ENCODE results near the gene APOA1. TPM values are rescaled to one million over a fixed set of nuclear protein-coding genes. Genes with fewer than 3 reads are reported as not detected.
A peak's percentile ranks its signal among the peaks of the same experiment; 100 is the strongest.

The APOA1 gene
- polyA plus RNA-seq, 1 donor (not counting 4 experiments of a cell fraction or from before 2014, with no cell fraction given) = not detected

- dilution Hi-C loops (cut with MboI; ENCODE audit: extremely low pct_ligation_motif_present, low sequenced_read_pairs) = no loop called here
- no peak overlapping the region for H2AFZ ChIP-seq (ENCODE audit: control insufficient read depth, low read length)
- H3K4me1 ChIP-seq (ENCODE audit: control insufficient read depth, extremely low read depth, insufficient read depth, low read length) = peaks cover 16% of the 10 kb centered on the region
- TF ChIP-seq, protein P1, sequence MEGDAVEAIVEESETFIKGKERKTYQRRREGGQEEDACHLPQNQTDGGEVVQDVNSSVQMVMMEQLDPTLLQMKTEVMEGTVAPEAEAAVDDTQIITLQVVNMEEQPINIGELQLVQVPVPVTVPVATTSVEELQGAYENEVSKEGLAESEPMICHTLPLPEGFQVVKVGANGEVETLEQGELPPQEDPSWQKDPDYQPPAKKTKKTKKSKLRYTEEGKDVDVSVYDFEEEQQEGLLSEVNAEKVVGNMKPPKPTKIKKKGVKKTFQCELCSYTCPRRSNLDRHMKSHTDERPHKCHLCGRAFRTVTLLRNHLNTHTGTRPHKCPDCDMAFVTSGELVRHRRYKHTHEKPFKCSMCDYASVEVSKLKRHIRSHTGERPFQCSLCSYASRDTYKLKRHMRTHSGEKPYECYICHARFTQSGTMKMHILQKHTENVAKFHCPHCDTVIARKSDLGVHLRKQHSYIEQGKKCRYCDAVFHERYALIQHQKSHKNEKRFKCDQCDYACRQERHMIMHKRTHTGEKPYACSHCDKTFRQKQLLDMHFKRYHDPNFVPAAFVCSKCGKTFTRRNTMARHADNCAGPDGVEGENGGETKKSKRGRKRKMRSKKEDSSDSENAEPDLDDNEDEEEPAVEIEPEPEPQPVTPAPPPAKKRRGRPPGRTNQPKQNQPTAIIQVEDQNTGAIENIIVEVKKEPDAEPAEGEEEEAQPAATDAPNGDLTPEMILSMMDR (optimal IDR thresholded peaks at IDR 0.05 in 1 of 3, IDR thresholded peaks at IDR 0.05 in 1 of 3, conservative IDR thresholded peaks at IDR 0.05 in 1 of 3; ENCODE audit: extremely low read depth in 1 of 3, insufficient read depth in 2 of 3, low read length in 3 of 3) = no peak
- TF ChIP-seq EZH2 (IDR thresholded peaks at IDR 0.05; ENCODE audit: low read length) = no peak
- no peak for FAIRE-seq
- no peaks in the 10 kb centered on the region for H3K79me2 ChIP-seq (ENCODE audit: control insufficient read depth, insufficient read depth, low read length)
- H3K36me3 ChIP-seq (ENCODE audit: control insufficient read depth in 2 of 2, extremely low read depth in 1 of 2, insufficient read depth in 2 of 2, low read length in 2 of 2) = peaks cover 9 to 12% of the 10 kb centered on the region in 2 experiments
- no peak overlapping the region for H3K4me2 ChIP-seq (ENCODE audit: control insufficient read depth, extremely low read depth, insufficient read depth, low read depth, low read length)
- H3K9ac ChIP-seq (ENCODE audit: control insufficient read depth, extremely low read depth, insufficient read depth, low read length) = no peak overlapping the region
- H3K9me1 ChIP-seq (ENCODE audit: control insufficient read depth, extremely low read depth, insufficient read depth, low read length) = no peaks in the 10 kb centered on the region
- H3K27ac ChIP-seq (ENCODE audit: control insufficient read depth, insufficient read depth, low read length) = no peak overlapping the region
- no peak for DNase-seq (ENCODE audit: low read depth, low spot score)
- H4K20me1 ChIP-seq (ENCODE audit: control insufficient read depth, extremely low read depth, insufficient read depth, low read length) = no peaks in the 10 kb centered on the region
- no peaks in the 10 kb centered on the region for H3K27me3 ChIP-seq (ENCODE audit: control insufficient read depth, extremely low read depth, insufficient read depth, low read length)
- H3K9me3 ChIP-seq (ENCODE audit: control insufficient read depth, low read depth, low read length) = no peaks in the 10 kb centered on the region
- H3K4me3 ChIP-seq (ENCODE audit: control insufficient read depth in 2 of 3, extremely low read depth in 1 of 3, insufficient read depth in 2 of 3, low read depth in 1 of 3, low read length in 3 of 3) = no peak overlapping the region
These were observed 27.1 kb upstream of the APOA1 start for GRCh38 chr11:116864531-116864930.

GRCh38 chr11:116862951-116863350 lies 25.5 kb upstream of the APOA1 start:
- DNase-seq (ENCODE audit: low read depth, low spot score) = no peak
- Histone ChIP-seq H4K20me1 (ENCODE audit: control insufficient read depth, extremely low read depth, insufficient read depth, low read length) (no peaks in the 10 kb centered on the region), H3K79me2 (ENCODE audit: control insufficient read depth, insufficient read depth, low read length) (no peaks in the 10 kb centered on the region), H3K4me1 (ENCODE audit: control insufficient read depth, extremely low read depth, insufficient read depth, low read length) (peaks cover 16% of the 10 kb centered on the region), H2AFZ (ENCODE audit: control insufficient read depth, low read length) (no peak overlapping the region), H3K9ac (ENCODE audit: control insufficient read depth, extremely low read depth, insufficient read depth, low read length) (no peak overlapping the region), H3K4me3 (ENCODE audit: control insufficient read depth in 2 of 3, extremely low read depth in 1 of 3, insufficient read depth in 2 of 3, low read depth in 1 of 3, low read length in 3 of 3) (no peak overlapping the region), H3K27me3 (ENCODE audit: control insufficient read depth, extremely low read depth, insufficient read depth, low read length) (no peaks in the 10 kb centered on the region), H3K9me3 (ENCODE audit: control insufficient read depth, low read depth, low read length) (no peaks in the 10 kb centered on the region), H3K4me2 (ENCODE audit: control insufficient read depth, extremely low read depth, insufficient read depth, low read depth, low read length) (no peak overlapping the region), H3K9me1 (ENCODE audit: control insufficient read depth, extremely low read depth, insufficient read depth, low read length) (no peaks in the 10 kb centered on the region), H3K27ac (ENCODE audit: control insufficient read depth, insufficient read depth, low read length) (peak overlapping the region; percentile 47), H3K36me3 (ENCODE audit: control insufficient read depth in 2 of 2, extremely low read depth in 1 of 2, insufficient read depth in 2 of 2, low read length in 2 of 2) (peaks cover 14 to 18% of the 10 kb centered on the region in 2 experiments)
- TF ChIP-seq EZH2 (IDR thresholded peaks at IDR 0.05; ENCODE audit: low read length) = no peak
- TF ChIP-seq, protein P1 (optimal IDR thresholded peaks at IDR 0.05 in 1 of 3, IDR thresholded peaks at IDR 0.05 in 1 of 3, conservative IDR thresholded peaks at IDR 0.05 in 1 of 3; ENCODE audit: extremely low read depth in 1 of 3, insufficient read depth in 2 of 3, low read length in 3 of 3) = no peak
- no peak for FAIRE-seq
- dilution Hi-C loops (cut with MboI; ENCODE audit: extremely low pct_ligation_motif_present, low sequenced_read_pairs) = no loop called here
